HUDEP-2 (cell line): ENCODE data around the gene AQP6.

Source experiments
- DNase-seq, 76 experiments: peaks; one replicate each; lab custom pipeline; 2025; ENCODE audit not compliant: unreplicated experiment in 76 of 76; lab: John Stamatoyannopoulos, UW

The AQP6 gene

DNA sequence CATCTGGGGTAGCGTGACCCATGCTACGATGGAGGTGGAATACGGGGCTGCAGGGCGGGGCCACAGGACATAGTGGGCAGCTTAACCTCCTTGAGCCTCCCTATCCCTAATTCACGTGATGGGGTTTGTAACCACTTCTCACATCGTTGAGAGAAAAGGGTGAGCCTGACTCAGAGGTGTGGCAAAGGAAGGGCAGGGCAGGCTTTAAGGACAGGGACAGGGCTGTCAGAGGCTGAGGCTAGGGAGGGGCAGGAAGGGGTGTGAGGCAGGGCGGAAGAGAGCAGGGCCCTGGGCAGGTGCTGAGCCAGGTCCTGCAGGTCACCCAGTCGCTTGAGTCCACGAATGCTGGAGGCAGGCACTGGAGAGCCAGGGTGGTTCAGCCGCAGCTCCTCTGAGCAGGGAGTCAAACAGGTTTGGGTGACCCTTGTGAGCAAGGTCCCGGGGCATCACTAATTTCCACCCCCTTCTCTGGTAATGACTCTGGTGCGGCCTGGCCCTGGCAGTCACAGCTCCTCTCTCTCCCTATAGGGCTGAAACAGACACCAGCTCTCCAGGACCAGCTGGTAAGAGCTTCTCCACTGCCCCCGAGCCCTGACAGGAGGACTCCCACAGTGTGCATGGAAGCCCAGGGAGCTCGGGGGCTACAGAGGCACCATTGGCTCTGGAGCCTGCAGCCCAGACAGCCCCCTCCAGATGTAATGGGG is 29.7 kb upstream of the AQP6 start:
- DNase-seq = no peak

DNA sequence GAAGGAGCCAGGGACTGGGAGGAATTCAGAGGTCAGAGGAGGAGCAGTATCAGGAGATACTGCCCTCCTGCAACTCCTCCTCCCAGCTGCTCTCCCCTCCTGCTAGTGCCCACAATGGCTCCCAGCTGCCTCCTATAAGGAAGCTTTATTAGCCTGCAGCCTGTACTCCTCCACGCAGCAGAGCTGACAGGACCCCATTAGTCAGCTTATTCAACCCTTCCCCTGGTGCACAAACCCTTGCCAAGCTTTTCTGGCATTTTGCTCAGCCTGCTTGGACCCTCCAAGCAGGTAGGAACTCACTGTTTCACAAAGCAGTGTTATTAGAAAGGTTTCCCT is 29.2 kb upstream of the AQP6 start:
- no peak for DNase-seq

DNA sequence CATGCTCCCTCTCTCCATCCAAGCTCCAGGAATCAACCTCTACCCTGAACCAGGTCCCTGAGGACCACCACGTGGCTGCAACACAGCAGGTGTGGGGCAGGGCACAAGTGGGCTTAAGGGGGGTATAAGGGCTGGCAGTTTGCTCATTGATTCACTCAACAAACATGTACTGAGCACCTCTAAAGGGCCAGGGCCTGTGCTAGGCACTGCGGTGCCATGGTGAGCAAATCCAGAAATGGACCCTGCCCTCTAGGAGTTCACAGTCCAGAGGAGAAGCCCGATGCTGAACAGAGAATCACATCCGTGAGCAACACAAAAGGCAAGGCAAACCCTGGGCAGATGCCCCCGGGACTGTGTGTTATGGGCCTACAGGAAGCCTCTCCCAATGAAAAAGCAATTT is 28.7 kb upstream of the AQP6 start:
- DNase-seq = no peak

DNA sequence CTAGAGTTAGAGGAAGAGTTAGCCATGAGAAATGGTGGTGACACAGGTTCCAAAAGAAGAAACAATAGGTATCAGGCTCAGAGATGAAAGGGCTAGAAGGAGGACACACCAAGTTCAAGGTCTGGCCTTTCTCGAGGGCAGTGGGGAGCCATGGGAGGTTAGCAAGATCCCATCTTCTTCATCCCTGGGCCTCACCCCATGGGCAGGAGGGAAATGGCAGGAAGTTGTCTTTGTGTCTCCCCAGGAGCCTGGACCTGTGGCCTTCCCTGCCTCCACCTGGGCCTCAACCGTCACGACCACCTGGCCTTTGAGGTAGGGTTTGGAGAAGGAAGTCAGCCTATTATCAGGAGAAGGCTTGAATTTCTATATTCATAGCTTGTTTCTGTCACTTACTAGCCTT is 28.0 kb upstream of the AQP6 start:
- DNase-seq = no peak

DNA sequence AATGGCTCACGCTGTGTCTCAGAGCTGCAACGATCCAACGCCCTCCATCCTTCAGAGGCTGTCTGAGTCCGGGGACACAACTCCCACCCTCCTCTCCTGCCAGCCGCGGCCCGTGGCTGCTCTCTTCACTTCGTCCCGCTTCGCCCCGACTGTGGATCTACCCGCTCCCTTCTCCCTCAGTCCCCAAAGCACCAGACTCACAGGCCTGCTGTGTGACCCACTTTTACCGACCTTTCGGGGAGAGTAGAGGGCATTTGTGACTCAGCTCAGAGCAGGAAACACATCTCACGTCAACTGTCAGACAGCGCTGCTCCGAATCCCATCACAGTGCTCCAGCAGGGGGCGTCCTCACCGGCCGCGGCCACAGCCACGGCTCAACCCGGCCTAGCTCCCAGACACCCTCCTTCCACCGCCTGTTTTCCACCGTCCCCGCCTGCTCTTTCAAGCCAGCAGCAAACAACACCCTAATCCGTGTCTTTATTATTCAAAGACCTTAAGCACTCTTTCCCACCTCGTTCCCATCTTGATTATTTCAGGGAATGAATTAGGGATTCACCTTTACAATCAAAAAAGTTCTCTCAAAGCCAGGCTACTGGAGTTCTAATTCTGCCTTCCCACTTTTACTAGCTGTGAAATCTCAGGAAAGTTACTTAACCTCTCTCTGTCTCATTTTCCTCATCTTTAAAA is 27.2 kb upstream of the AQP6 start:
- peak in 63 of 76 experiments; percentile 9 to 79 (median 53) for DNase-seq

DNA sequence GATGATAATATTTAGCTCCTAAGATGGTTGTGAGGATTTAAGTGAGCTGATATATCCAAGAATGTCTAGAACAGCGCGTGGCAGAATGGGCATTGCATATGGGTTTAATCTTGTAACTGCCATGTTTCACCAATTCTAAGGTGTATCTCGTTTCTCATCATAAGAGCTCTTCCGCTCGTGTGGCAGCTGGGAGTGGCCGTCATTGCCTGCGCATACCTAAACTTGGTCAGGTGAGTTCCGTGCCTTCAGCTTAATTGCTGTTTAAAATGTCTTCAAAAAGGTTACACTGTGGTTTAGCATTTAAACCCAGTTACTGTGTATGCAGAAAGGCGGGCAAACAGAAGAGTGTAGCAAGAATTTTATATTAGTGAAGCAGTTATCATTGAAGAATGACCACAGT is 26.7 kb upstream of the AQP6 start:
- no peak for DNase-seq

DNA sequence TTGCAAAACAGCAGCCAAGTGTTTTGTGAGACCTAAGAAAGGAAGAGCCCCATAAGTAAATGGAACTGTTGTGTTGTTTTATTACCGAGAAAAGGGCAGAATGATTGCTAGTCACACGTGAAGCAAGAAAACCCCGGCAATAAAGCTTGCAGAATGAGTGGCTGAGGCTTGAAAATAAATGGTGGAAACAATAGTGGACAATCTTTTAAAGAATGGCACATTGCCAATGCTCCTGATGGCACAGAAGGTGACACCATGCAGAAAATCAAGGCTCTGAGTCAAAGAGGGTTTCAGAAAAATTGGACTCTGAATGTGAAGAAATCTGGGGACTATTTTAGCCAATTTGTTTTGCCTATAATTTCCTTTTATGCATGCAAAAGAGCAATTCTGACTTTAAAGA is 26.2 kb upstream of the AQP6 start:
- DNase-seq = no peak

DNA sequence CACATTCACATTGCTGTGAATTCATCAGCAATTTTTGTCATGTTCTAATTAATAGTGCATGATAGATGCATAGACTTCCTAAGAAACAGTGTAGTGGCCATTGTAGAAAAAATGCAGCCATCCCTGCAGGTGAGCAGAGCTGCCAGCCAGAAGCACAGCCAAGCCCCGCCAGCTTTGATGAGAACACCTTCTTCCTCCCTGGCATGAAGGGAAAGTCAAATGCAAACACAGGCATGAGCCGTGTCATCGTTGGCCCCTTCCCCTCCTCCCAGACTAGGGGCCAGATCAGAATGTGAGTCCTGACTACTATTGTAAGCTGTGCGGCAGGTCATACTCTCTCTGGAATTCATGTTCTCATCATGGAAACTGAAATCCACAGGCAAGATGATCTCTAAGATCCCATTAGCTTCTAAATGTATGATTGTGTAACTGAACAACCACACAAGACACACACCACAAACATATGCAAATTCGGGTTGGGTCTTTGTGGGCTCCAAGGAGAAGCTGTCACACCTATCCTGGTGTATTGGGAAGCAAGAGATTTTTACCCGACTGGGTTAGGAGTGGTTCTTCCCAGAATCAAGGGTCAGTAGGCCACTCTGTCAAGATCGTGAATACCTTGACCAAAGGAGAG is 25.0 kb upstream of the AQP6 start:
- no peak for DNase-seq

DNA sequence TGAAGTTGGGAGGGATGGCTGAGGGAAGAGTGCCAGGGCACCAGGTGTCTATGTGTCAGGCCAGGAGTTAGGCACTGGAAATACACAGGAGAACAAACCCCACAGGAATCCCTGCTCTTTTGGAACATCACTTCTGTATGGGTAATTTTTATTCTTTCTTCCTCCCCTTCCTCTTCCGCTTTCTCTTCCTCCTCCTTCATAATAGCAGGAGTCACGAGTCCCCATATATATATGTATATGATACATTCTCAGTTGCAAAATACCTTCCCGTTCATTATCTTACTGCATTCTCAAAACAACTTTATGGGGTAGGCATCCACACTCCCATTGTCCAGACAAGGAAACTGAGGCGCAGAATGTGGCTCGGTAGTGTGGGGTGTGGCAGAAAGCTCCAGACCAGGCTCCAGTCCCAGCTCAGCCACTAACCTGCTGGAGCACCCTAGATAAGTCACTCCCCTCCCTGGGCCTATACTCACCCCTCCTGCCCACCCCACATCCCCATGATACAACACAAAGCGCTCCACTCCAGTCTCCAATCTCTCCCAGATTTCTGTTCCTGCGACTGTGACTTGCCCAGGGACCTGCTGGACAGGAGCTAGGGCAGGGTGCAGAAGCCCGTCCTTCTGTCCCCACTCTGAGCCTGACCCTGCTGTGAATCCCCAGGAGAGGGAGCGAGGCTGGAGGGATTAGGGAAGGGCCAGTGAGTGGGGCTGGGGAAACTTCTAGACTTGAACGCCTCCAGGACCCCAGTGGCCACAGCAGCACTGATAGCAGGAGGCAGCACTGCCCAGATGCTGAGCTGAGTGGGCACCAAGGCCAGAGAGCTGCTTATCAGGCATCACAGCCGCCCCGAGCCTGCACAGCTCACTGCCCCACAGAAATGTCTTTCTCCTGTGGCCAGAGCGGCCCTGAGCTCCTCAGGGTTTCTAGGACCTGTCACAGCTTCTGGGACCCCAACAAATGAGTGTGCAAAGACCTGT is 23.6 kb upstream of the AQP6 start:
- peak in 1 of 76 experiments; percentile 23 for DNase-seq

DNA sequence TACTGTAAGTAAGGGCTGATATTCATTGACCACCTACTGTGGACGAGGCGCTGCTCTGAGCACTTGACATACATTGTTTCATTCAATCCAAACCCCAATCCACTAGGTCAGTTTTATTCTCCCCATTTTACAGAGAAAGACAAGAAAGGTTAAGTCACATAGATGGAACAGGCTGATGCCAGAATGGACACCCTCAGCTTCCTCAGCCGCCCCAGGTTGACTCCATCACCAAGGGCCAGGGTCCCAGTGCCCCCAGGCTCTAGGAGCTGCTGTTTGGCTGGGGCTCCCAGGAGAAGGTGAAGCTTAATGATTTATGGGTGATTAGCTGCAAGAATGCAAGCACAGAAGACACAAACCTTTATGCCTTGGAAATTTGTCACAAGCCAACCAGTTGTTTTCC is 22.9 kb upstream of the AQP6 start:
- DNase-seq = no peak

DNA sequence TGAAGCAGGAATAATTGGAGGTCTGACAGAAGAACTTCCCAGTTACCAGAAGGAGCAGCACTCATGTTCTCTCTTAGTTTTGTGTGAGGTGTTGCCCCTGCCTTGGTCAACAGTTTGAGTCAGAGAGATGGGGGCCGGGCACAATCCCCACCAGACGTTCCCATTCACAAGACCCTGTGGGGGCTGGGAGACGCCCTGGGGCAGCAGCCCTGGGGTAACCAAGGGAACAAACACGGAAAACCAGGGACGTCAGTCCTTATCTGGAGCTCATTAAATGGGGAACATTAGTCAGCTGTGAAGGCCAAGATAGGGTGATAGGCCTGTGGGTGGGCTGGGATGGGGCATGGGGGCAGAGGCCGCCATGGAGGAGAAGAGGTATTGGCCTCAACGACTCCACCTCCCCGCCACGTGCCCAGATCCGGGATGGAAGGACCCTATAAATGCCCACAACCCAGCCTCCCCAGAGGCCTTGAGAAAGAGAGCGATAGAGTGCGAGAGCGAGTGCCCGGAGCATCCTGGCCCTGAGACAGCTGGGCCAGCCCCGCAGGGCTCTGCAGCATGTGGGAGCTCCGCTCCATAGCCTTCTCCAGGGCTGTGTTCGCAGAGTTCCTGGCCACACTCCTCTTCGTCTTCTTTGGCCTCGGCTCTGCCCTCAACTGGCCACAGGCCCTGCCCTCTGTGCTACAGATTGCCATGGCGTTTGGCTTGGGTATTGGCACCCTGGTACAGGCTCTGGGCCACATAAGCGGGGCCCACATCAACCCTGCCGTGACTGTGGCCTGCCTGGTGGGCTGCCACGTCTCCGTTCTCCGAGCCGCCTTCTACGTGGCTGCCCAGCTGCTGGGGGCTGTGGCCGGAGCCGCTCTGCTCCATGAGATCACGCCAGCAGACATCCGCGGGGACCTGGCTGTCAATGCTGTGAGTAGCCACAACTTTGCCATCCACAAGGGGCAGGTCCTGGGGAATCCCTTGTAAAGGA is 22.2 kb upstream of the AQP6 start, which contains the start of gene AQP2:
Gene AQP2, plus strand, starts transcription at position 465 of the 979 bp plus-strand sequence. Its CDS starts 94 bp downstream, at position 559.
- no peak for DNase-seq

DNA sequence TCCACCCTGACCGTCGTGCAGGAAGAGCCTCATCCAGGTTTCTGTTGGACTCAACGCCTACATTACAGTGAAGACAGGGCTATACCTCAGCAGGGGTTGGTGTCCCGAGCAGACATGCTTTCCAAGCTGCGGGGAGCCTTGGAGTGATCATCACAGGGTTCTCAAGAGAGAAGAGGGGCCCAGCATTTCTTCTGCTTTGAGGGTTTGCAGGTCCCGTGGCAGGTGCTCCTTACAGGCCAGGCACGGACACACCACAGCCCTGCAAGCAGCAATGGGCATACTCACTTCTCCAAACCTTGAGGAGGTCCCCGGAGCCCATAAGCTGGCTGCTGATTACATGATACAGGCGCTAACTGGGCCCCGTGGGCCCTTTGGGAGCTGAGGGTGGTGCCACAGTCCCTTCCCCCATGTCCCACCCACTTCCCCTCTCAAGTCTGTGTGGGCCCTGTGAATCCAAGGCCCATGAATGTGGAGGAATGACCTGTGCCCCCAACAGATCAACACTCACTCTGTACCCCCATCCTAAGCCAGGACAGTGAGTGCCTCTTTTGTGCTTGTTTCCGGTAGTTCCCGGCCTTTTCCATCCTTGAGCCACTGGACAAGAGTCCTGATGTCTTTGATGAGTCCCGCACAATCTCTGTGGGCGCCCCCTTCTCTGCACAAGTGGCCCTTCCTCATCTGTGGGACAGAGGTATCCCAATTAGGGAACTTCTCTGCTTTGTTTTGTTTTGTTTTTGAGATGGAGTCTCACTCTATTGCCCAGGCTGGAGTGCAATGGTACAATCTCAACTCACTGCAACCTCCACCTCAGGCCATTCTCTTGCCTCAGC is 21.1 kb upstream of the AQP6 start:
- no peak for DNase-seq

DNA sequence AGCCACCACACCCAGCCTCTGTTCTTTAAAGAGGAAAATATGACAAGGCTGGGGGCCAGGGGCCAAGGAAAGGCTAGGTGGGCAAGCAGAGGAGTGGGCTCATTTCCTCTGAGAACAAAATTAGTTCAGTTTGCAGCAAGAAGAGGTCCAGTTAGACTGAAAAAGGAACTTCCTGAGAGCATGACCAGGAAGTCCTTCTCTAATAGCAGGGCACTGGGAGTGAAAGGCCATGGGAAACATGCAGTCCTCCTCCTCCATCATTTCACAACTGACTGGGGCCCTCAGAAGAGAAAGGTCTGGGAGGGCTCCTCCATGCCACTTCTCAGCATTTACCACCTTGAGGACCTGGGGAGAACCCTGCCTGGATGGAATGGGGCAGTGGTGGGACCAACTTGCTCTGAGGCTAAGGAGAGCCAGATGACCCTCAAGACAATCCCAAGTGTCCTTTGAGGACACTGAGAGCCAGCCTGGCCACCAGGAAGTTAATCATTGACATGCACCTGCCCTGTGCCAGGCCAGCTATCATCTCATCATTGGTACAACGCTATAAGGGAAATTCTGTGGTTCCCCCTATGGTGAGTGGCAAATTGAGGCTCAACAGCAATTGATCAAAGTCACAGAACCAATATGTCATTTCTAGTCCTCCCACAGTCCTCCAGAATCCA is 20.2 kb upstream of the AQP6 start:
- DNase-seq = no peak

DNA sequence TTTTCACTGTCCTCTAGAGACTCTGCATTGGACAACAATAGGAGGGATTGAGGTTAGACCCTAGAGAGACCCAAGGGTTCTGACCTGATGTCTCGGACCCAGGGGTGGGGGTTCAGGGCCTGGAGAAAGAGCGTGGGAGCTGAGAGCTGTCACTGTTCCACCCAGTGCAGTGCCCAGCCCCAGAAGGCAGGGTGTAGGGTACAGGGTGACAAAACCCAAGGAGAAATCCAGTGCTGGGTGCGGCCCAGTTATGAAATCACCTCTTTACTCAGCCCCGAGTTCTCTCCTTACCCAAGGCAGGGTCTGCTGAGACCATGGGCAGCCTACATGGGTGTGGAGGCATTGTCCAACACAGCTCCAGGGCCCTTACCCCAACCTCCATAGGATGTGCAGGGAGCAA is 19.6 kb upstream of the AQP6 start:
- no peak for DNase-seq

DNA sequence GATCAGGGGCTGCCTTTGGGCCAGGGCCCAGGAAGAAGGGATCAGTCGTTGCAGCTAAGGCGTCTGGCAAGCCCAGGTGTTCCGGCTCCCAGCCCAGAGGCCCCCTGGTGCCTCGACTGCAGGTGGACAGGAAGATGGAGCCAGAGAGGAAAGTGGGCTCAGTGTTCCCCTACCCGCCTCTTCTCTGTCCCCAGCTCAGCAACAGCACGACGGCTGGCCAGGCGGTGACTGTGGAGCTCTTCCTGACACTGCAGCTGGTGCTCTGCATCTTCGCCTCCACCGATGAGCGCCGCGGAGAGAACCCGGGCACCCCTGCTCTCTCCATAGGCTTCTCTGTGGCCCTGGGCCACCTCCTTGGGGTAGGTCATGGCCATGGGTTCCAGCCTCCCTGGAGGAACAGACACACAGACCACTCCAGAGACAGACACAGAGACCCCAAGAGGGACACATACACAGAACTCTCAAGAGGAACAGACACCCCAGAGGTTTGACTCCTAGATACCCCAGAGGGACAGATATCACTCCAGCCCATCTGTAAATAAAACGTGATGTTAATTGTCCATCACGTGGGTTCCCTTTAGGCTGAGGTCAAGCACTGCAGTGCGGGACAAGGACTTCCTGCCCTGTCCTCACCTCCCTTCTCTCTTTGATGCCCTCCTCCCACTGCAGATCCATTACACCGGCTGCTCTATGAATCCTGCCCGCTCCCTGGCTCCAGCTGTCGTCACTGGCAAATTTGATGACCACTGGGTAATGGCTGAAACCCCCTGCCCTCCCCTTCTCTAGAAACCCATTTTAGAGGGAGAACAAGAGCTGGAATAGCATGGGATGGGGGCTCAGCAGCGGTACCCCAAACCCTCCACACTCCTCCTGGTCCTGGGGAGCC is 18.5 kb upstream of the AQP6 start:
- DNase-seq = no peak

DNA sequence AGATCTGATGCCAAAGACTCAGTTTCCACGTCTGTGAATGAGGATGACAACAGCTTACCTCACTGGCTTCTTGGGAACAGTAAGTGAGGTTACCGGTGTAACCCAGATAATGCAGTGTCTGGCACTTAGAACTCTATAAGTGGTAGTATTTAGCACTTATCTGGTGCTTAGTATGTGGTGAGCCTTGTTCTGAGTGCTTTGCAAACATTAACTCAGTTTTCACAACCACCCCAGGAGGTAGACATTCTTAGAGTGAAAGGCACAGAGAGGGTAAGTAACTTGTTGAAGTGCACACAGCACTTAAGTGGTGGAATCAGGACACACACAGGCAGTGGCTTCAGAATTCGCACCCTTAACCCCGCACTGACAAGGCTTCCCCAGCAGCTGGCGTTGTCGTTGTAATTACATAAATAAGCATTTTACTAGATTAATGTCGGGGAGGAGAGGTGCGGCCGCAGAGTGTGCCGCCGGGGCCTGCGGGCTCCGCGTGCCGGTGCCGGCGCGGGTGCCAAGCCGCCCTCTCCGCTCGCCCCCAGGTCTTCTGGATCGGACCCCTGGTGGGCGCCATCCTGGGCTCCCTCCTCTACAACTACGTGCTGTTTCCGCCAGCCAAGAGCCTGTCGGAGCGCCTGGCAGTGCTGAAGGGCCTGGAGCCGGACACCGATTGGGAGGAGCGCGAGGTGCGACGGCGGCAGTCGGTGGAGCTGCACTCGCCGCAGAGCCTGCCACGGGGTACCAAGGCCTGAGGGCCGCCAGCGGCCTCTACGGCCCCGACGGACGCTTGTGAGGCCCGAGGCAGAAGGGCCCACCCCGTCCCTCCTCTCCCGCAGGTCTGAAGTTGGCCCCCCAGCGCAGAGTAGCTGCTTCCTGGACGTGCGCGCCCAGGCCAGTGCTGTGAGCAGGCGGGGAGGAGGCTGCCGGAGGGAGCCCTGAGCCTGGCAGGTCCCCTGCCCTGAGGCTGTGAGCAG is 17.6 kb upstream of the AQP6 start:
- DNase-seq = no peak
